ENCODE results near the gene MAP3K10. TPM values are rescaled to one million over a fixed set of nuclear protein-coding genes. Genes with fewer than 3 reads are reported as not detected.
"Not testable (repeated sequence)": the region's sequence is repeated elsewhere in the genome, so short reads cannot be mapped to it uniquely, and the experiment has no call there.

The MAP3K10 gene
- polyA plus RNA-seq, 4 donors, result 10.1 to 22.7 (median 14.3) TPM

DNA sequence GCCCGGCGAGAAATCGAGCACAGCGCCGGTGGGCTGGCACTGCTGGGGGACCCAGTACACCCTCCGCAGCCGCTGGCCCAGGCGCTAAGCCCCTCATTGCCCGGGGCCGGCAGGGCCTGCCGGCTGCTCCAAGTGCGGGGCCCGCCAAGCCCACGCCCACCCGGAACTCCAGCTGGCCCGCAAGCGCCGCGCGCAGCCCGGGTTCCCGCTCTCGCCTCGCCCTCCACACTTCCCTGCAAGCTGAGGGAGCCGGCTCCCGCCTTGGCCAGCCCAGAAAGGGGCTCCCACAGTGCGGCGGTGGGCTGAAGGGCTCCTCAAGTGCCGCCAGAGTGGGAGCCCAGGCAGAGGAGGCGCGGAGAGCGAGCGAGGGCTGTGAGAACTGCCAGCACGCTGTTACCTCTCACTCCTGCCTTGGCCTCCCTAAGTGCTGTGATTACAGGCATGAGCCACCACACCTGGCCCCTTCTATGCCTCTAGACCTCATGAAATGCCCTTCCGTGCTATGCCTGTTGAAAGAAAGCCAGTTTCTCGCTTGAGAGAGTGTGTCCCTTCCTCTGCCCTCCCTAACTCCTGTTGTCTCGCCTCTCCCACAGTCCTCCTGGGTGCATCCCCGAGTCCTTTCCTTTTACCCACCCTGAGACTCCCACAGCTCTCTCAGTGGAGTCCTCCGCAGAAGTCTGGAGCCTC is 20.8 kb upstream of the MAP3K10 start:
- not testable (repeated sequence) for DNase-seq (ENCODE audit: low read depth in 4 of 4, low spot score in 3 of 4)

DNA sequence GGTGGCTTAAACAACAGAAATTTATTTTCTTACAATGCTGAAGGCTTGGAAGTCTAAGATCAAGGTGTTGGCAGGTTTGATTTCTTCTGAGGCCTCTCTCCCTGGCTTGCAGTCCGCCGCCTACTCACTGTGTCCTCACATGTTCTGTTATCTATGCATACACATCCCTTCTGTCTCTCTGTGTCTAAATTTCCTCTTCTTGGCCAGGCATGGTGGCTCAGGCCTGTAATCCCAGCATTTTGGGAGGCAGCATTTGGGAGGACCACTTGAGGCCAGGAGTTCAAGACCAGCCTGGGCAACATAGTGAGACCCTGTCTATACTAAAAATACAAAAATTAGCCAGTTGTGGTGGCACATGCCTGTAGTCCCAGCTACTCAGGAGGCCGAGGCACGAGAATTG is 19.9 kb upstream of the MAP3K10 start:
- not testable (repeated sequence) for DNase-seq (ENCODE audit: low read depth in 4 of 4, low spot score in 3 of 4)

DNA sequence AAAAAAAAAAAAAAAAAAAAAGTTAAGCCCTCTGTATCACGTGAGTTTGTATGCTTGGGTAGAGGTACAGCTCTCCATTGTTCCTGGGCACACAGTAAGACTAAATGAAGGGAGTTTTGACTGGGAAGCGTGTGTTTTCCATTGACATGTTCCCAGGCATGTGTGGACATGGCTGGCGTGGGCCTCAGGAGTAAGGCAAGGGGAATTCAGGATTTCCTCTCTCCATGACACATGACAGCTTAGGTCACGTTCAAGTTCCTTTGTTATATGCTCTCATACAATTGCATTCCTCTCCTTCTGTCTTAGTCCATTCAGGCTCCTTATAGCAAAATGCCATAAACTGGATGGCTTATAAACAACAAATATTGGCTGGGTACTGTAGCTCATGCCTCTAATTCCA is 17.1 kb upstream of the MAP3K10 start:
- DNase-seq (ENCODE audit: low read depth in 4 of 4, low spot score in 3 of 4), result no peak

GRCh38 chr19:40175820-40176219 is 15.4 kb upstream of the MAP3K10 start:
- DNase-seq (ENCODE audit: low read depth in 4 of 4, low spot score in 3 of 4), result no peak

- DNase-seq (ENCODE audit: low read depth in 4 of 4, low spot score in 3 of 4), result no peak
These were observed 13.7 kb upstream of the MAP3K10 start for GRCh38 chr19:40177286-40178070.

DNA sequence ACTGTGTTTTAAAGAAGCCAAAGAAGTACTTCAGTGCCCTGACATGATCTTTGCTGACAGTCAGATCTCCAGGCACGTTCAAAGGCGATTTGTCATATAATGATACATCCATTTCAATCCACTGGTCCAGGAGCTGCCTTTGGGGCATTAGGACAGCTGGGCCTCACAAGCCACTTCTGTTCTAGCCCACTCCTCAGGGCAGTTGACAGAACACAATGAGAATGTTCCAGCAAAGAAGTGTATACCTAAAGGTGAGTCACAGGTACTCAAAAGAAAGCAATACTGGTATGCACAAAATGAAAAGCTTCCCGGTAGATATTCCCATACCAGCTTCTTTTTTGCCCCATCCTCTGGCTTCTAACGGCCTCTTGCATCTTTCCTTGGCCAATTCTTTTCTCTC is 12.5 kb upstream of the MAP3K10 start:
- no peak for DNase-seq (ENCODE audit: low read depth in 4 of 4, low spot score in 3 of 4)

DNA sequence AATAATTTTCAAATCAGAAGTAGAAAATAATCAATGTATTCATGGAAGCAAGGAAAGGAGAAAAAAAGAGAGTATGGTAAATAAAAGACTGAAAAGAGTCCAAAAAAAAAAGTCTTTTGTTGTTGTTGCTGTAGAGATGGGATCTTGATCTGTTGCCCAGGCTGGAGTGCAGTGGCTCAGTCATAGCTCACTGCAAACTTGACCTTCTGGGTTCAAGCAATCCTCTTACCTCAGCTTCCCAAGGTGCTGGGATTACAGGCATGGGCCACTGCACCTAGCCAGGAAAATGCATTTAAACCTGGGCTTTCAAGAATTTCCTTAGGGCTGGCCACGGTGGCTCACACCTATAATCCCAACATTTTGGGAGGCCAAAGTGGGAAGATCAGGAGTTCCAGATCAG is 7.0 kb upstream of the MAP3K10 start:
- no peak for DNase-seq (ENCODE audit: low read depth in 4 of 4, low spot score in 3 of 4)

GRCh38 chr19:40191836-40192646 is 815 bp downstream of the MAP3K10 start:
- DNase-seq (ENCODE audit: low read depth in 4 of 4, low spot score in 3 of 4), result no peak

- DNase-seq (ENCODE audit: low read depth in 4 of 4, low spot score in 3 of 4), result no peak
These were observed 1.7 kb downstream of the MAP3K10 start for GRCh38 chr19:40192758-40193586.

GRCh38 chr19:40193587-40193849 is 2.3 kb downstream of the MAP3K10 start:
- no peak for DNase-seq (ENCODE audit: low read depth in 4 of 4, low spot score in 3 of 4)

DNA sequence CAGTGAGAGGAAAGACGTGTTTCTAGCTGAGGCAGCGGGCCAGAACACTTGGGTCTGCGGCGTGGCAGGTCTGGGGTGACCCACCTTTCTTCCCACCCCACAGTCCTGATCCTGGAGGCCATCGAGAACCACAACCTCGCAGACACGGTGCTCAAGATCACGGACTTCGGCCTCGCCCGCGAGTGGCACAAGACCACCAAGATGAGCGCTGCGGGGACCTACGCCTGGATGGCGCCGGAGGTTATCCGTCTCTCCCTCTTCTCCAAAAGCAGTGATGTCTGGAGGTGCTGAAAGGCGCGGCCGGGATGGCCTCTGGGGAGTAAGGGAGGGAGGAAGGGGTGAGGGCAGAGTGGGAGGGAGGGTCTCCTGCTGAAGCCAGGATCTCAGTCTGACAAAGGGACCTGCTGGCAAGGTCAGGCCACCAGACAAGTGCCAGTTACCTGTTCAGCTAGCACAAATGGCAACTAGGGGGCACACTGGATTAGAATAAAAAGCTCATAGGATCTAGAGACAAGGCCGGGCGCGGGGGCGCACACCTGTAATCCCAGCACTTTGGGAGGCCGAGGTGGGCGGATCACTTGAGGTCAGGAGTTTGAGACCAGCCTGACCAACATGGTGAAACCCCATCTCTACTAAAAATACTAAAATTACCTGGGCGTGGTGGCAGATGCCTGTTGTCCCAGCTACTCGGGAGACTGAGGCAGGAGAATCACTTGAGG is 7.2 kb downstream of the MAP3K10 start:
- no peak for DNase-seq (ENCODE audit: low read depth in 4 of 4, low spot score in 3 of 4)

GRCh38 chr19:40200341-40201099 is 9.3 kb downstream of the MAP3K10 start:
- DNase-seq (ENCODE audit: low read depth in 4 of 4, low spot score in 3 of 4), result no peak

DNA sequence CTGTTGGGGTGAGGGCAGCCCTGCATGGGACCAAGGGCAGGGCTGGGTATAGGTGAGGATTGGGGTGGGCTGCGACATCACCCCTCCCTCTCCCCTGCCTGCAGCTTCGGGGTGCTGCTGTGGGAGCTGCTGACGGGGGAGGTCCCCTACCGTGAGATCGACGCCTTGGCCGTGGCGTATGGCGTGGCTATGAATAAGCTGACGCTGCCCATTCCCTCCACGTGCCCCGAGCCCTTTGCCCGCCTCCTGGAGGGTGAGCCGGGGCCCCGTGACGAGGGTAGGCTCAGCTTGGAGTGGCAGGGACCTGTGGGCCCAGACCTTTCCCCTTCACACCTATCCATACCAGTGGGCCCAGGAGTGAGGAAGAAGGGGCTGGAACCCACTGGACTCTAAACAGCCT is 13.2 kb downstream of the MAP3K10 start:
- no peak for DNase-seq (ENCODE audit: low read depth in 4 of 4, low spot score in 3 of 4)

DNA sequence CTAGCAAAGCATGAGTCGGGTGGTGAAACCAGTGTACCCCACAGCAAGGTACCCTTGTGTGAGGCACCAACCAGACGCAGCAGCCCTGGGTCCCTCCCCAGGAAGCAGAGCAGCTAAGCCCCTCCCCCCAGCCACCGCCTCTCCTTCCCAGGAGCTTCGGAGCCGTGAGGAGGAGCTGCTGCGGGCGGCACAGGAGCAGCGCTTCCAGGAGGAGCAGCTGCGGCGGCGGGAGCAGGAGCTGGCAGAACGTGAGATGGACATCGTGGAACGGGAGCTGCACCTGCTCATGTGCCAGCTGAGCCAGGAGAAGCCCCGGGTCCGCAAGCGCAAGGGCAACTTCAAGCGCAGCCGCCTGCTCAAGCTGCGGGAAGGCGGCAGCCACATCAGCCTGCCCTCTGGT is 14.5 kb downstream of the MAP3K10 start:
- DNase-seq (ENCODE audit: low read depth in 4 of 4, low spot score in 3 of 4), result no peak

GRCh38 chr19:40208602-40209001 is 17.4 kb downstream of the MAP3K10 start:
- DNase-seq (ENCODE audit: low read depth in 4 of 4, low spot score in 3 of 4), result no peak

- no peak for DNase-seq (ENCODE audit: low read depth in 4 of 4, low spot score in 3 of 4)
These were observed 19.7 kb downstream of the MAP3K10 start for GRCh38 chr19:40210889-40211288.

GRCh38 chr19:40213251-40213829 is 22.1 kb downstream of the MAP3K10 start:
- DNase-seq (ENCODE audit: low read depth in 4 of 4, low spot score in 3 of 4), result no peak

DNA sequence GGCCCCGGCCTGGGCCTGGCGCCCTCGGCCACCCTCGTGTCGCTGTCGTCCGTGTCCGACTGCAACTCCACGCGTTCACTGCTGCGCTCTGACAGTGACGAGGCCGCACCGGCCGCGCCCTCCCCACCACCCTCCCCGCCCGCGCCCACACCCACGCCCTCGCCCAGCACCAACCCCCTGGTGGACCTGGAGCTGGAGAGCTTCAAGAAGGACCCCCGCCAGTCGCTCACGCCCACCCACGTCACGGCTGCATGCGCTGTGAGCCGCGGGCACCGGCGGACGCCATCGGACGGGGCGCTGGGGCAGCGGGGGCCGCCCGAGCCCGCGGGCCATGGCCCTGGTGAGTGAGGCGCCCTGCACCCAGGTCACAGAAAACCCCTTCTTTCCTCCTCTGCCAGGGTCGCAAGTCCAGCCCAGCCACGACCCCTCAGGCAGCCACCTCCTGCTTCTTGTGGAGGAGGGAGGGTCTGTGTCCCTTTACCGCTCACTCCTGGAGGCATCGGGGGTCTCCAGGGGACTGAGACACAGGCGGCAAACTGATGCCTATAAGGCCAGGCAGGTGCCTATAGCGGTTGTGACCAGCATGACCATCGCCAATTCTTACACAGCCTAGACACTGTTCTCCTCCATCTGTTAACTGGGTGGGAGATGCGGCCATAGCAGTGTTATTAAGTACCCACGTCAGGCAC is 22.8 kb downstream of the MAP3K10 start:
- DNase-seq (ENCODE audit: low read depth in 4 of 4, low spot score in 3 of 4), result no peak

Data from left renal pelvis (tissue), 4 donors.